ENCODE data around the gene FOXC1. TPM values are rescaled to one million over a fixed set of nuclear protein-coding genes. Genes with fewer than 3 reads are reported as not detected.

FOXC1 gene
- total RNA-seq, 2 experiments from 2014 or later, result not detected

GRCh38 chr6:1624851-1625781 is 15.4 kb downstream of the FOXC1 start:
- no peak for DNase-seq
- Mint-ChIP-seq H3K4me3 (peak overlapping the region; percentile 53), H3K9me3 (no peaks in the 10 kb centered on the region), H3K27ac (no peak overlapping the region), H3K27me3 (ENCODE audit: low read depth) (peaks cover 59% of the 10 kb centered on the region), H3K36me3 (ENCODE audit: low read depth) (peaks cover 13% of the 10 kb centered on the region), H3K4me1 (ENCODE audit: low read depth) (peaks cover 8% of the 10 kb centered on the region)
- intact Hi-C loops (cut with micrococcal nuclease), result no loop called here
- CTCF ChIA-PET, result interaction anchor here (0.5 to 2.2 kb wide), 3 partner anchors 18 to 883 kb away, joined by 3 to 6 read pairs (median 4); no protein-coding TSS in a partner anchor

GRCh38 chr6:1625794-1626435 is 16.2 kb downstream of the FOXC1 start:
- intact Hi-C loops (cut with micrococcal nuclease), result loop anchor here (2.0 kb wide), 1 partner anchor 19 kb away; no protein-coding TSS in a partner anchor
- Mint-ChIP-seq H3K36me3 (ENCODE audit: low read depth) (peaks cover 13% of the 10 kb centered on the region), H3K27me3 (ENCODE audit: low read depth) (peaks cover 60% of the 10 kb centered on the region), H3K4me3 (no peak overlapping the region), H3K9me3 (no peaks in the 10 kb centered on the region), H3K27ac (no peak overlapping the region), H3K4me1 (ENCODE audit: low read depth) (peaks cover 8% of the 10 kb centered on the region)
- DNase-seq, result no peak
- CTCF ChIA-PET, result interaction anchor here (0.7 to 2.2 kb wide), 3 partner anchors 19 to 882 kb away, joined by 4 to 6 read pairs (median 4); no protein-coding TSS in a partner anchor

DNA sequence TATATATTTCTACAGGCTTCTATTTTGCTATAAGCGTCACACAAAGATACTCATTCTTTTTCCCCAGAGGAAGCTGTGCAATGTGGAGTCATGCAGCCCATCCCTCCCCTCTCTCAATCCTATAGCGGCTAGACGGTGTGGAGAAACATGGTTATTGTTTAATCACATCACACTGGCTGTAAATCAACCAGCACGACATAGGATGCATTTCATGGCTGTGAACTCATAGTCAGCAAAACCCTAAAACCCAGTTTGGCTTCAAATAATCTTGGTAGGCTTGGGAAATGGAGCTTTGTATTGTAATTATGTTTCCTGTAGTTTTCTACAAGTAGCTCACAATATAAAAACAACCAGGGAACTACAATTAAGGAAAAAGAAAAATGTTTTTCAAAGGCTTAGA is 16.8 kb downstream of the FOXC1 start:
- peaks cover 8% of the 10 kb centered on the region for H3K4me1 Mint-ChIP-seq (ENCODE audit: low read depth)
- DNase-seq, result no peak
- peaks cover 56% of the 10 kb centered on the region for H3K27me3 Mint-ChIP-seq (ENCODE audit: low read depth)
- CTCF ChIA-PET, result interaction anchor here (1.8 to 2.2 kb wide), 2 partner anchors 20 to 30 kb away, joined by 4 to 6 read pairs; no protein-coding TSS in a partner anchor
- no peak overlapping the region for H3K27ac Mint-ChIP-seq
- intact Hi-C loops (cut with micrococcal nuclease), result loop anchor here (2.0 kb wide), 1 partner anchor 20 kb away; no protein-coding TSS in a partner anchor
- H3K36me3 Mint-ChIP-seq (ENCODE audit: low read depth), result peaks cover 13% of the 10 kb centered on the region
- H3K4me3 Mint-ChIP-seq, result no peak overlapping the region
- H3K9me3 Mint-ChIP-seq, result no peaks in the 10 kb centered on the region

- peaks cover 53% of the 10 kb centered on the region for H3K27me3 Mint-ChIP-seq (ENCODE audit: low read depth)
- H3K36me3 Mint-ChIP-seq (ENCODE audit: low read depth), result peaks cover 7% of the 10 kb centered on the region
- H3K27ac Mint-ChIP-seq, result no peak overlapping the region
- intact Hi-C loops (cut with micrococcal nuclease), result loop anchor here (2.0 kb wide), 1 partner anchor 21 kb away; no protein-coding TSS in a partner anchor
- CTCF ChIA-PET, result interaction anchor here (1.8 kb wide), 1 partner anchor 32 kb away, joined by 4 read pairs; no protein-coding TSS in a partner anchor
- H3K4me1 Mint-ChIP-seq (ENCODE audit: low read depth), result peaks cover 8% of the 10 kb centered on the region
- no peaks in the 10 kb centered on the region for H3K9me3 Mint-ChIP-seq
- no peak overlapping the region for H3K4me3 Mint-ChIP-seq
- DNase-seq, result no peak
Measured at GRCh38 chr6:1627827-1628560, 18.3 kb downstream of the FOXC1 start.

- no peak for DNase-seq
- no peak overlapping the region for H3K27ac Mint-ChIP-seq
- no peaks in the 10 kb centered on the region for H3K9me3 Mint-ChIP-seq
- intact Hi-C loops (cut with micrococcal nuclease), result no loop called here
- H3K27me3 Mint-ChIP-seq (ENCODE audit: low read depth), result peaks cover 47% of the 10 kb centered on the region
- H3K4me3 Mint-ChIP-seq, result no peak overlapping the region
- H3K4me1 Mint-ChIP-seq (ENCODE audit: low read depth), result peaks cover 8% of the 10 kb centered on the region
- CTCF ChIA-PET, result no interaction called here
- peaks cover 1% of the 10 kb centered on the region for H3K36me3 Mint-ChIP-seq (ENCODE audit: low read depth)
Measured at GRCh38 chr6:1629316-1629715, 19.6 kb downstream of the FOXC1 start.

DNA sequence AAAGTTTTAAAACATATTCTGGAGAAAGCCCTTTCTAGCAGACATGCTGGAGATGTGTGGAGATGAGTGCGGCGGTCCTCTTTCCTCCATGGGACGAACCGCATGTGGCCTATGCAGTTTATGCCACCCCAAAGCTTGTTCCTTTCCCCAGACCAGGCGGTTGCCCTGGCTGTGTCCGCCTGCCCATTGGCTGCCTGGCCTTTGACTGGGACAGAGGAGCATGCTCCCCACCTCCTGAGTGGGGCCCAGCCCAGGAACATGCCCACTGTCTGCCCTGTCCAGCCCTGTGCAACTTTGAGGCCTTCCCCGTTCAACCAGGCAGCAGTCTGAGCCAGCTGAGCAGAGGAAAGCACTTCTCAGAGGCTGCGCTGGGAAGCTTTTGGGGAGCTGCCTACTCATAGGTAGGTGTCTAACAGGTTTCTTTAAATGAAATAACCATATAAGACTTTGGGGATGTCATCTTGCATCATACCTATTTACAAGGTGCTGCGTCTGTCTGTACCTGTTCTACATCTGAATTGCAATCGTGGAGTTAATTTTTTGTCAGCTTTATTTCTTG is 20.6 kb downstream of the FOXC1 start:
- H3K27ac Mint-ChIP-seq, result no peak overlapping the region
- H3K4me3 Mint-ChIP-seq, result no peak overlapping the region
- CTCF ChIA-PET, result no interaction called here
- no peaks in the 10 kb centered on the region for H3K9me3 Mint-ChIP-seq
- no peak for DNase-seq
- H3K36me3 Mint-ChIP-seq (ENCODE audit: low read depth), result peaks cover 1% of the 10 kb centered on the region
- H3K27me3 Mint-ChIP-seq (ENCODE audit: low read depth), result peaks cover 41% of the 10 kb centered on the region
- peaks cover 5% of the 10 kb centered on the region for H3K4me1 Mint-ChIP-seq (ENCODE audit: low read depth)
- intact Hi-C loops (cut with micrococcal nuclease), result no loop called here

DNA sequence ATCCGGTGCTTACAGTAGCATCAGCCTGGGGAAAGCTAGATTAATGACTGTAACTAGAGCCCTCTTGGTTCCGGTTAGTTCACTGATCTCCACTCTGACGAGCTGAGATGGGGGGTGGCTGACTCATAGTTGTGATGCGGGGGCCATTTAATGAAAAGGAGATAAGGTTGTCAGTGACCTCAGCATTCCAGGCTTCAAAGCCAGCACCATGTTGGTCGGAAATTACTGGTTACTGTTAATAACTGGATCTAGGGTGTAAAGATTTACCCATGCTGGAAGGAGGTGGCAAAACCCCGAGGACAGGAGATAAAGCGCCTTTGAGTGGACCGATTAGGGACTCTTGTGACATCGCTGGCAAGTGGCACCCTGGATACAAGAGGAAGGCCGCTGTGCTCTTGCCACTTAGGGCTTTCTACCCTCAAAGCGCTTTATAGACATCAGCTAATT is 21.1 kb downstream of the FOXC1 start:
- peaks cover 38% of the 10 kb centered on the region for H3K27me3 Mint-ChIP-seq (ENCODE audit: low read depth)
- H3K4me1 Mint-ChIP-seq (ENCODE audit: low read depth), result peaks cover 2% of the 10 kb centered on the region
- intact Hi-C loops (cut with micrococcal nuclease), result no loop called here
- DNase-seq, result no peak
- H3K36me3 Mint-ChIP-seq (ENCODE audit: low read depth), result peaks cover 1% of the 10 kb centered on the region
- CTCF ChIA-PET, result no interaction called here
- no peak overlapping the region for H3K27ac Mint-ChIP-seq
- no peak overlapping the region for H3K4me3 Mint-ChIP-seq
- H3K9me3 Mint-ChIP-seq, result no peaks in the 10 kb centered on the region

DNA sequence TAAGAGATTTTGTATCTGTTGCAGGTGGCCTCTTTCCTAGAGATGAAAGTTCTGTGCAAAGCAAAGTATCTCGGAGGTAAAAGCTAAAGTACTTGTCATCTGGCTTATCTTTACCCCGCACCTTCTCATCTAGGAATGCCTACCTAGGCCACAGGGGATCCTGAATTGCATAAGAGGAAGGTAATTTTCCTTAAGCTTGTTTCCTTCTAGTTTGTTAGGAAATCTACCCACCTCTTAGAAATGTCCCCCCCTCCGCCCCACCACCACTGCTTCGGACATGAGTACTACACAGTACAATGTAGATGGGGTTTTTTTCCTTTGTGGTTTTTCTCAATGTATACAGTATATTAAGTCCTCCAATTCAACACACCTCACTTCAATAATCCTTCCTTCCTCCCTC is 21.5 kb downstream of the FOXC1 start:
- Mint-ChIP-seq H3K4me3 (no peak overlapping the region), H3K4me1 (ENCODE audit: low read depth) (no peaks in the 10 kb centered on the region), H3K36me3 (ENCODE audit: low read depth) (peaks cover 1% of the 10 kb centered on the region), H3K9me3 (no peaks in the 10 kb centered on the region), H3K27ac (no peak overlapping the region), H3K27me3 (ENCODE audit: low read depth) (peaks cover 34% of the 10 kb centered on the region)
- DNase-seq, result no peak
- intact Hi-C loops (cut with micrococcal nuclease), result no loop called here
- CTCF ChIA-PET, result no interaction called here

- Mint-ChIP-seq H3K27ac (no peak overlapping the region), H3K4me3 (no peak overlapping the region)
Measured at GRCh38 chr6:1633366-1634021, 23.8 kb downstream of the FOXC1 start.

GRCh38 chr6:1634081-1634480 is 24.4 kb downstream of the FOXC1 start:
- no peaks in the 10 kb centered on the region for H3K9me3 Mint-ChIP-seq
- CTCF ChIA-PET, result no interaction called here
- intact Hi-C loops (cut with micrococcal nuclease), result no loop called here
- H3K27ac Mint-ChIP-seq, result no peak overlapping the region
- H3K4me3 Mint-ChIP-seq, result no peak overlapping the region
- DNase-seq, result no peak
- H3K4me1 Mint-ChIP-seq (ENCODE audit: low read depth), result no peaks in the 10 kb centered on the region
- peaks cover 4% of the 10 kb centered on the region for H3K36me3 Mint-ChIP-seq (ENCODE audit: low read depth)
- peaks cover 11% of the 10 kb centered on the region for H3K27me3 Mint-ChIP-seq (ENCODE audit: low read depth)

More at GRCh38 chr6:1633366-1634021, 23.8 kb downstream of the FOXC1 start:
- CTCF ChIA-PET, result no interaction called here
- H3K36me3 Mint-ChIP-seq (ENCODE audit: low read depth), result peaks cover 1% of the 10 kb centered on the region
- H3K27me3 Mint-ChIP-seq (ENCODE audit: low read depth), result peaks cover 14% of the 10 kb centered on the region
- H3K9me3 Mint-ChIP-seq, result no peaks in the 10 kb centered on the region
- DNase-seq, result no peak
- intact Hi-C loops (cut with micrococcal nuclease), result no loop called here
- no peaks in the 10 kb centered on the region for H3K4me1 Mint-ChIP-seq (ENCODE audit: low read depth)

GRCh38 chr6:1635305-1636010 is 25.7 kb downstream of the FOXC1 start:
- Mint-ChIP-seq H3K4me3 (no peak overlapping the region), H3K27ac (no peak overlapping the region), H3K27me3 (ENCODE audit: low read depth) (peaks cover 7% of the 10 kb centered on the region), H3K9me3 (no peaks in the 10 kb centered on the region), H3K36me3 (ENCODE audit: low read depth) (peaks cover 4% of the 10 kb centered on the region), H3K4me1 (ENCODE audit: low read depth) (no peaks in the 10 kb centered on the region)
- CTCF ChIA-PET, result no interaction called here
- intact Hi-C loops (cut with micrococcal nuclease), result no loop called here
- no peak for DNase-seq
